NCI-H1092 (cell line): Measurements from ENCODE around the gene ARMC7.
"Not testable (repeated sequence)": the region's sequence is repeated elsewhere in the genome, so short reads cannot be mapped to it uniquely, and the experiment has no call there.

Source experiments
- DNase-seq: peaks from one replicate; lab custom pipeline; 2025; lab: John Stamatoyannopoulos, UW

ARMC7 gene

DNA sequence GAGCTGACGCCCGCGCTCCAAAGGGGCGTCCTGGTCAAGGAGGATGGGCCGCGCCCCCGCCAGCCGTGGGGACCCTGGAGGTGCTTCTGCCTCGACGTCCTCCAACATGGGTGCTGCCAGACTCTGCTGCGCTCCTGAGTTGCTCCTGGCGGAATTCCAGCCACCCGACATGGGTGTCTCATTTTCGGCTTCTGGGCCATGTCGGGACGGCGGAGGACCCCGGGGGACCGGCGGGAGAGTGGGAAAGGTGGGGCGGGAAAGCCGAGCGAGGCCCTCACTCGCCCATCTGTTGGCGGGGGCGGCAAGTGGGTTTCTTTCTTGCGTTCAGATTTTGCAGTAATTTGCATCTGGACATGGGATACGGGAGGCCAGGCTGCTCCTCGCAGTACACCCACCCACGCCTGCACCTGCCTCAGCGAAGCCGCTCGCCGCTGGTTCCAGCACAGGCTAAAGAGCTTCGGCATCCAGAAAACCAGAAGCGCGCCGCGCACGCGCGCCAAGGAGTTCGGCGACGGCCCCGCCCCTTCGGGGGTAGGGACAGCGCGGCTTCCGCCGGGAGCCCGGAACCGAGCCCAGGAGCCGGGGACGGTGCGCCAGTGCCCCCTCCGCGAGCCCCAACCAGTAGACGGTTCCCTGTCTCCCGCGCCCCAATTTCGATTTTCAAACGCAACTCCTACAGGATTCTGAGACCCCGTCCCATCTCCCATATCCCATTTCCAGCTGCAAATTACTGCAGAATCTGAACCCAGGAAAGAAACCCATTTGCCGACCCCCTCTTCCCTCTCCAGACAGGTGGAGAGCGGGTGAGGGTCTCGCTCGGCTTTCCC, at the start of gene ARMC7:
Gene ARMC7 (plus strand): TSS at position 563 of the 827 bp plus-strand sequence. CDS start 320 bp downstream, outside the sequence.
- peak; percentile 74 for DNase-seq

DNA sequence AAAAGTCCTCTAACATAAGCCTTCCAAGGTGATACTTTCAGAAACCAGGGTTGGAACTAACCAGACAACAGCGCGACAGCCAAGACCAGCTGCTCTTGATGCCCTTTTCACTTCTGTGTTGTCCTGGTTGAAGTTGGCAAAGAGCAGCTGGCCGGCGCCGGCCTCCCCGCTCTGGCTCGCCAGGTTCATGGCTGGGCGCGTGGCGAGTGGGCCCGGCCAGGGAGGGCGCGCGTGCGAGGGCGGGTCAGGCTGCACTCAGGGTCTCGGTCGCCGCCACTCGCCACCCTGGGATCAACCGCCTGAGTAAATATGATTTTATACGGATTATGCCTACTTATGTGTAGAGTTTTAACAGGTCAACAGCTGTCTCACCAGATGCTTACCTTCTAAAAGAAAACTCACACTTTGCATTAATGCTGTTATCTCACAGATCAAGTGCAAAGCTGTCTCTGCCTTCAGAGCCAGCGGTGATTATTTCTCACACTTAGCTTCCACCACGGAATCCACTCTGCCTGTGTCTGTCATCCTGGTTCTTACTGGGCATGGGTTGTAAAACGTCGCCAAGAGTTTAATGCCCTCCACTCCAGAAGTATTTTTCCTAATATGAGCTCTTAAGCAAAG, 49.2 kb upstream of the ARMC7 start:
- no peak for DNase-seq

- DNase-seq: no peak
Measured at GRCh38 chr17:75061055-75061438, 48.7 kb upstream of the ARMC7 start.

- DNase-seq: no peak
Measured at GRCh38 chr17:75061618-75062017, 48.2 kb upstream of the ARMC7 start.

- DNase-seq: no peak
Measured at GRCh38 chr17:75063201-75063600, 46.6 kb upstream of the ARMC7 start.

DNA sequence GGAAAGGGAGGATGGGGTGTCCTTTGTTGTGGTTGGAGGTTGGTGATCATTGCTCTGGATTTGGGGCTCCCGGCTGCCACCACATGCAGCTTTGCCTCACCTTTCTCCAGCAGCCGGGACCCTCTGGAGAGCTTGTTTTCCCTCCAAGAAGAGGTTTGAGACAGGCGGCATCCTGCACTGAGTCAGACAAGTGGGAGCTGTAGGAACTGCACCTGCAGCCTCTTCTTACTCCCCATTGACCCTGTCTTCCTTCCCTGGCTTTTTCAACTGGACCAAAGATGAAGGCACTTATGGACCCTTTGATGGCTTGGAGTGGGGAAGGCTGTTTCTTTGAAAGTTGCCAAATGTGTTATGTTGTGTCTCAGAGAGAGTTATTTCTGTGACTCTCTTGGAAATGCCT, 46.1 kb upstream of the ARMC7 start:
- DNase-seq: no peak

DNA sequence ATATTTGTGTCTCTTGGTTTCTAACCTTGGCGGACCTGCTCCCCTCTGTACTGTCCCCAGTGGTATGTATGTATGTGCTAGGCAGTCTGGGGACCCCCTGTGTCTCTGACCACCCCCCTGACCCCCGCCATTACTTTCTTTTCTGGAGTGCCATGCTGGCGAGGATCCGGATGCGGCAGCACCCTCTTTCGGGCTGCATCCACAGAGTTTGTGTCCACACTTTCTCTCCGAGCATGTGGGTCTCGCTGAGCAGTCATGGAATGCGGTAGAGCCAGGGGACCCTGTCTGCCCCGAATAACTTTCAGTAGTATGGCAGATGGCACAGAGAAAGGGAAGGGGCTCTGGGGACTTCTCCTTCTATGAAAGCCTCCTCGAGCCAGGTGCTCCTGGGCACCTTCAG, 45.7 kb upstream of the ARMC7 start:
- DNase-seq: no peak

GRCh38 chr17:75064460-75064859, 45.3 kb upstream of the ARMC7 start:
- DNase-seq: no peak

GRCh38 chr17:75064867-75065561, 44.8 kb upstream of the ARMC7 start:
- no peak for DNase-seq

- DNase-seq: no peak
Measured at GRCh38 chr17:75065562-75066151, 44.1 kb upstream of the ARMC7 start.

- DNase-seq: no peak
Measured at GRCh38 chr17:75067856-75068255, 41.9 kb upstream of the ARMC7 start.

DNA sequence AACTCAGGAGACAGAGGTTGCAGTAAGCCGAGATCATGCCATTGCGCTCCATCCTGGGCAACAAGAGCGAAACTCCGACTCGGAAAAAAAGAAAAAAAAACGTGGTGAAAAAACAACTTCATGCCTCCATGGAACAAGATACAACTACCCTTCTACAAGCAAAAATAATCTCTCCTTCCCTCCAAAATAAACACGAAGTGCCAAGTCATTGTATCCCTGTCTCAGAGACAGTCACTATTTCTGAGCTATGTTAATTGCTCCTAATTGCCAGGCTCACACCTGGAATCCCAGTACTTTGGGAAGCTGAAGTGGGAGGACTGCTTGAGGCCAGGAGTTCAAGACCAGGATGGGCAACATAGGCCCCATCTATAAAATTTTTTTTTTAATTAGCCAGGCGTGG, 41.0 kb upstream of the ARMC7 start:
- no peak for DNase-seq

DNA sequence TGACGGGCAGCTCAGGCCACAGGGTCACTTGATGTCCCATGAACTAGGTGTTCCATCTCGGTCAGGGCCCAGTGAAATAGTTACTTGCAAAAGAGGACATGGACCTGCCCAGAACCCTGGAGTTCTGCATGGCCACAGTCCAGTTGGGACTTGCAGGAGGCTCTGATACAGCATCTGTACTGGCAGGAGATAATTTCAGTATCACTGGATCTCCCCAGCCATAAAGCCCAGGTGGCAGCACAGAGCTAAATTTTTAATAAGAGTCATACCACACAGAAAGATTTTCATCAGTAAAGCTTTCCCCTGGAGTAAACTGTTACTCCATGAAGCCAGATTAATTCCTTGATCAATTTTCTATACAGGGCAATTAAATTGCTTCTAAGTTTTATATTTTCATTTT, 40.0 kb upstream of the ARMC7 start:
- no peak for DNase-seq

- DNase-seq: not testable (repeated sequence)
Measured at GRCh38 chr17:75071478-75072271, 38.1 kb upstream of the ARMC7 start.

- not testable (repeated sequence) for DNase-seq
Measured at GRCh38 chr17:75072909-75073308, 36.9 kb upstream of the ARMC7 start.

DNA sequence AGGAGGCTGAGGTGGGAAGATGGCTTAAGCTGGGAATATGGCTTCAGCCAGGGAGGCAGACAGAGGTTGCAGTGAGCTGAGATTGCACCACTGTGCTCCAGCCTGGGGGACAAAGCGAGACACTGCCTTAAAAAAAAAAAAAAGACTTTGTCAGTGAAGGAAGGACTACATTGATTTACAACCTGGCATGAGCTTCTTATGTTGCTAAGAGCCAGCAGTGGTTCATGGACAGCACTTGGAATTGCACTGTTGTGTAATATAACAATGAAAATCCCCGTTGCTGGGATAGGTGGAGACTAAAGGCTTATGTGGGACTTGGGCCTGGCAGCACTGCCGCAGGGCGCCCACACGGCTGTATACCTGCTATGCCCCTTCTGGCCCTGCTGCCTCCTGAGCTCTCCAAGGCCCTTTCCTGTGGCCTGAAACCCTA, 36.1 kb upstream of the ARMC7 start:
- DNase-seq: no peak

- DNase-seq: no peak
Measured at GRCh38 chr17:75074532-75074931, 35.2 kb upstream of the ARMC7 start.

DNA sequence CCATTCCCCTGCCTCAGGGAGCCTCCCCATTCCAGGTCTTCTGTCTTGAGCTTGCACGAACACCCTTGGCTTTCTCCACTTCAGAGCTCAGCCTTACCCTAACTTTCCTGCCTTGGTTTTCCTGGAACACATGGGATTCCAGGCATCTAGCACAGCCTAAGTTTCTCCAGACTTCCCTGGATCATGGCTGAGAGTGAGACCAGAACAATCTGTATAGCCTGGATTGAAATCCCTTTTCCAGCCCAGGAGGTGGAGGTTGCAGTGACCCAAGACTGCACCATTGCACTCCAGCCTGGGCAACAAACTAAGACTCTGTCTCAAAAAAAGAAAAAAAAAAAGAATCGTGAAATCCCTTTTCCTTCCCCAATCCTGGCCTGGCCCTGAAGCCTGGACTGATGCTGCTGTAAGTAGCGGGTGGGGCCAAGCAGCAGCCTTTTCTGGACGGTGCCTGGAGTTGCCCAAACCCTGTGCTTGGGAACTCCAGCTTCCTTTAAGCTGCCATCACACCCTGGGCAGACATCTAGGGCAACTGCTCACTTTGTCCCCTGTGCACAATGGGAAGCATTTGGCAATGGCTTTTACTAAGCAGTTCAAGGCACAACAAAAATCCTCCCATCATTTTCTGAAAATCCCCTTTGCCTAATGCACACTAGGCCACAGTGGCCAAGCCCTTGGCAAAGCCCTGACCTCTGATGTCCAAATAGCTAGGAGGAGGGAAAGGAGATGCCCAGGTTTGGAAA, 34.0 kb upstream of the ARMC7 start:
- DNase-seq: no peak

DNA sequence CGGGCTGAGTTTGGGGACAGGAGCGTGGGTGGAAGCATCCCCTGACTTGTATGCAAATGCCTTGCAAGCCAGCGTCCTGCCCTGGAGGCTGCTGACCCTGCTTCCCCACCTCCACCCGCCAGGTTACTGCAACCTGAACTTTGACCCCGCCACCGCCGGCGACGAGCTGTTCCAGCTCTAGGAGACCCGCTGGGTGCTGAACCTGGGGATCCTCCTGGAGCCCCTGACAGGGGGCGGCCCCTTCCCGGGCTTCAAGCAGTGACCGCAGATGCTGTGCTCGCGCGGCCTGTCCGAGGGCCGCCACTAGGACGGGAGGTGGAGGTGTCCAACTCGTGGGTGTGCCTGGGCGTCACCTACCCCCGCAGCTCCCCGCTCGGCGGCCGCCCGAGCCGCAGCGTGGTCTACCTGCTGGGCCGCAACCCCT, 32.7 kb upstream of the ARMC7 start:
- no peak for DNase-seq

DNA sequence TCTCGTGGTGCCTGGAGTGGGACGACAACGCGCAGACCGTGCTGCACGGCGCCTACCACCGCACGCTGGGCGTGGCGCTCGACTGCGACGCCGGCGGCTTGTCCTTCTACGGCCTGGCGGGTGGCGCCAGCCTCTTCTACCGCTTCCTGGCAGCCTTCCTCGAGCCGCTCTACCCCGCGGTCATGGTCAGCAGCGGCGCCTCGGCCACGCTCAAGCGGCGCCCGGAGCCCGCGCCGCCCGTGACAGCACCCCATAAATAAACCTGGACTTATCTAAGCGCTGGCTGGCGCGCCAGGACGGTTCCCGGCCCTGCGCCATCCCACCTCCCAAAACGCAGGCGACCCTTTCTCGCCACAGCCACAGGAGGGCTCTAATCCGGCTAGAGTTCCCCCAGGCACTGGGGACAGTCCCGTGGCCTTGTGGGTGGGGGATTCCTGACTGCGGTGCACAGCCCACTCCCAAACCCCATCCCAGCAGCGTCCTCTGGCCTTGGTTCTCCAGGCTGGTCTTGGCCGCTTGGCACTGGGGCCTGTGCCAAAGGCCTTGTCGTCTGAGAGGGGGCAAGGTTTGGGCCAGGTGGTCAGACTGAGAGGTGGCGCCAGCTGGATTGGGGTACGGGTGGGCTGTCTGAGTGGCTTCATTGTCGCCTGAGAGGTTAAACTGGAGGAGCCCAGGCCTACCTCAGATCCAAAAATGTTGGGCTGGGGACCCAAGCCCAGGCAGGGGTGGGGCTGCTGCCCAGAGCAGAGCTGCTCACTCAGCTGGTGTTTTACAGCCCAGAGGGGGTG, 32.1 kb upstream of the ARMC7 start:
- no peak for DNase-seq
